ENCODE results near the gene RGPD8.
"Not testable (repeated sequence)": the region's sequence is repeated elsewhere in the genome, so short reads cannot be mapped to it uniquely, and the experiment has no call there.

- TF ChIP-seq CTCF (IDR thresholded peaks at IDR 0.05; ENCODE audit: low read depth, low read length); EZH2phosphoT487 (IDR thresholded peaks at IDR 0.05; ENCODE audit: low read depth): not testable (repeated sequence)
These were observed 538 bp downstream of the RGPD8 start for GRCh38 chr2:112432735-112433479.

Measured in OCI-LY3 (cell line).